HG02610 (cell line): Measurements from ENCODE around the gene DACH1.

ENCODE experiments used
- ATAC-seq: cut with Tn5 transposase; IDR thresholded peaks from one replicate; pipeline ENCODE4 v1.9.1; 2021; ENCODE audit warnings: mild to moderate bottlenecking, moderate library complexity; ENCODE audit not compliant: unreplicated experiment

DACH1 gene

DNA sequence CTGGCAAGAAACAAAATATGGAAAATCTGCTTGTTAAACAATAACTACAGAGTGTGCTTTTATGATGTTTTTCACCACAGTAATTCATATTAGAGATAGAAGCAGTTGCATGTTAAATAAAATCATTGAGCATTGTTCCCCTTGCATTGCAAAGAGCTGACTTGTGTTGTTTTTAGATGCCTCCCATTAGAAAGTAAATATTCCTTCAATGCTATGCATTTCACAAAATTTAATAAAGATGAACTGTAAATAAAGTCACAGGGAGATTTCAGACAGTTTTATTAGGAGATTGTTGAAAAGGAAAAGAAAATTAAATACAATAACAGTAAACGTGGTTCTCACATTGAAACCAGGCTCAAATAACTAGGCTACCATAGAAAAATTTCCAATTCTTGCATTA is 429.3 kb downstream of the DACH1 start:
- ATAC-seq, result no peak

DNA sequence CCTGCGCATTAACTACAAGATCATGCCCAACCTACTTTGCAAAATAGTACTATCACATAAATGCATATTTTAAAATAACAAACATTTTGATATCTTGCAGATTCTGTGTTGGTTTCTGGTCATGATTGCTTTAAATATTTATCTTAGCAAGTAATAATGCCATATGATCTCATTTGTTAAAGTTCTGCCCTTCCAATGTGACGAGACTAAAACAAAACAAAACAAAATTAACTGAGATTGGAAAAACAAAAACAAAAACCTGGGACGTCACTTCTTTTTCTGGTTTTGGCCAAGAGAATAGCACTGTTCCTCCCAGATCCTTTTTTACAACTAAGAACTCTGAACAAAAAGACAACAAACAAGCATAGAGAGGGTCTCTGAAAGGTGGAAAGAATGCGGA is 436.3 kb downstream of the DACH1 start:
- ATAC-seq, result no peak

GRCh38 chr13:71417205-71417604 is 449.8 kb downstream of the DACH1 start:
- no peak for ATAC-seq

DNA sequence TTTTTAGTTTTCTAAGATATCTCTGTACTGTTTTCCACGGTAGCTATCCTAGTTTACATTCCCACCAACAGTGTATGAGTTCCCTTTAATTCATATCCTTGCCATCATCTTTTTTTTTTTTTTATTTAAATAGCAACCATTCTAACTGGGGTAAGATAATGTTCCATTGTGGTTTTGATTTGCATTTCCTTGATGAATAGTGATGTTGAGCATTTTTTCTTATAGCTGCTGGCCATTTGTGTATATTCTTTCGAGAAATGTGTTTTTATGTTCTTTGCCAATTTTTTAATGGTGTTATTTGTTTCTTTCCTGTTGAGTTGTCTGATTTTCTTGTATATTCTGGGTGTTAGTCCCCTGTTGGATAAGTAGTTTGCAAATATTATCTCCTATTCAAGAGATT is 454.8 kb downstream of the DACH1 start:
- no peak for ATAC-seq

- no peak for ATAC-seq
Measured at GRCh38 chr13:71408416-71408815, 458.6 kb downstream of the DACH1 start.

DNA sequence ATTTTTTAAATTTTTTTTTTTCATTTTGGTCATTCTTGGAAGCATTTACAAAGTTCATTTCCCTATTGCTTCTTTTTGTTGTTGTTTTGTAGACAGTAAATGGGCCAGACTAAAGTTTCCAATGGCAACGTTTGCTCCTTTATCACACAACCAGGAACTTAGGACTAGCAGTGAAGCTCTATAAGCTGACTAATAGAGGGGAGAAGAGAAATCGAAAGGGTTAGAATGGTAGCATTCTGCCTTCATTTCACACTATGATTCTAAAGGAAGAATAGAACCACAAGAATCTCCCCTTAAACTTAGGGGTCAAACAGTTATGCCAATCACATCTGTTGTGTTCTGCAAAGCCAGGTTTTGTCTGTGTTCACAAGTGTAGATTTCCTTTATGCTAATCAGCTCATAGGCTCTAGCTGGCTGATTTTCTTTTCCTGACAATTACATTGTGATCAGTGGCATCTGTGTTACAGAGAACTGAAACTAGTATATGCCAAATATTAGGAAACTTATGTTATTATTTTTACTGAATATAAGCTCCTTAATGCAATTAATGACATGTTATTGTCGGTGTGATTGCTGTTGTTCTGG is 467.3 kb downstream of the DACH1 start:
- no peak for ATAC-seq

DNA sequence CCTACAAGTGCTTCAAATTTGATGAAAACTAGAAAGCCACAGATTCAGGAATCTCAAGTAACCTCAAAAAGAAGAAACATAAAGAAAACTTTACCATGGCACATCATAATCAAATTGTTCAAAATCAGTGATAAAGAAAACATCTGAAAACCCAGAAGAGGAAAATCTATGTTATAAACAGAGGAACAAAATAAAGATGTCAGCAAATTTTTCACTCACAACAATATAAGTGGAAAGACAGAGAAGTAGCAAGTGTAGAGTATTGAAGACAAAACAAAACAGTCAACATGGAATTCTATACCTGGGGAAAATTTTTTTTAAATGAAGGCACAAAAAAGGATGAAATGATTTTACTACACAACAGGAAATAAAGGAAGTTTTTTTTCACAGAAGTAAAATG is 470.9 kb downstream of the DACH1 start:
- ATAC-seq, result no peak

DNA sequence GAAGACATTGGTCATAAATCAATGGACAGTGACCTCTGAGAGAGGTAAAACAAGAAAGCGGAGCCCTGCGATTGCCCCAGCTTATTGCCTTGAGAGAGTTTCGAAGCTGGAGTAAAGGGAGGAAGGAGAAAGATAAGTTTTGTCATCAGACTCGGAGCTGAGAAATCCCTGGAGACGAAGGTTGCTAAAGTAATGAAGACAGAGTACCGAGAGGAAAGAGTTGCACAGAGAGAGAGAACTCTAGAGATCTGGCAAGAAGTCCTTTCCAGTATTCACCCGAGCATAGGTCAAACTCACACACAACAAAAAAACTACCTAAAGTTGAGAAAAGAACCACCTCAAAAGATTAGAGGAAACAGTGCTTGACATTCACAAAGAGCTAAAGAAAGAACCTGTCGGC is 472.0 kb downstream of the DACH1 start:
- ATAC-seq, result no peak

- no peak for ATAC-seq
Measured at GRCh38 chr13:71394176-71394575, 472.8 kb downstream of the DACH1 start.
